Trophoblast cell (in vitro differentiated cells and primary cell): ENCODE results near the gene OSM.

ENCODE experiments used
- DNase-seq, 2 donors: peaks; one replicate each; pipeline ENCODE4 v3.0.0-alpha.2; 2016
- H2AFZ ChIP-seq: 2 replicates; pipeline ENCODE4 v1.6.1; 2013; ENCODE audit warnings: low read length, moderate library complexity, mild to moderate bottlenecking; ENCODE audit not compliant: insufficient read depth, poor library complexity
- H2AK5ac ChIP-seq: 2 replicates; pipeline ENCODE4 v1.6.1; 2013; ENCODE audit warnings: mild to moderate bottlenecking, low read length
- H2BK120ac ChIP-seq: 2 replicates; pipeline ENCODE4 v1.6.1; 2013; ENCODE audit warnings: low read length, mild to moderate bottlenecking, moderate library complexity; ENCODE audit not compliant: insufficient read depth, poor library complexity
- H2BK12ac ChIP-seq: 2 replicates; pipeline ENCODE4 v1.6.1; 2013; ENCODE audit warnings: mild to moderate bottlenecking, low read length, moderate library complexity
- H2BK5ac ChIP-seq: 2 replicates; pipeline ENCODE4 v1.6.1; 2013; ENCODE audit warnings: low read length, low read depth, moderate library complexity, mild to moderate bottlenecking; ENCODE audit not compliant: poor library complexity
- H3K14ac ChIP-seq: 2 replicates; pipeline ENCODE4 v1.6.1; 2013; ENCODE audit warnings: mild to moderate bottlenecking, low read length
- H3K18ac ChIP-seq: 2 replicates; pipeline ENCODE4 v1.6.1; 2013; ENCODE audit warnings: mild to moderate bottlenecking, low read length
- H3K23ac ChIP-seq: 2 replicates; pipeline ENCODE4 v1.6.1; 2013; ENCODE audit warnings: low read length
- H3K27ac ChIP-seq: 2 replicates; pipeline ENCODE4 v1.5.1; 2013; ENCODE audit warnings: low read depth, mild to moderate bottlenecking, inconsistent platforms, low read length, moderate library complexity
- H3K27me3 ChIP-seq: 2 replicates; pipeline ENCODE4 v1.6.1; 2013; ENCODE audit warnings: inconsistent platforms, mild to moderate bottlenecking, low read length, moderate library complexity; ENCODE audit not compliant: insufficient read depth
- H3K36me3 ChIP-seq, 2 experiments: 1 replicate in 1 of 2; 2 replicates in 1 of 2; pipeline ENCODE4 v1.6.1; 2013; ENCODE audit warnings: low read length in 2 of 2, mild to moderate bottlenecking in 2 of 2, moderate library complexity in 1 of 2; ENCODE audit not compliant: insufficient read depth in 2 of 2, control insufficient read depth in 1 of 2
- H3K4ac ChIP-seq: 2 replicates; pipeline ENCODE4 v1.6.1; 2013; ENCODE audit warnings: low read depth, mild to moderate bottlenecking, low read length, moderate library complexity
- H3K4me1 ChIP-seq, 2 experiments: 1 replicate in 1 of 2; 2 replicates in 1 of 2; pipeline ENCODE4 v1.6.1; 2013; ENCODE audit warnings: low read length in 2 of 2, mild to moderate bottlenecking in 2 of 2, moderate library complexity in 1 of 2; ENCODE audit not compliant: insufficient read depth in 2 of 2, control insufficient read depth in 1 of 2
- H3K4me2 ChIP-seq: 2 replicates; pipeline ENCODE4 v1.6.1; 2013; ENCODE audit warnings: inconsistent platforms, mild to moderate bottlenecking, low read length, moderate library complexity
- H3K4me3 ChIP-seq: 2 replicates; pipeline ENCODE4 v1.5.1; 2013; ENCODE audit warnings: mild to moderate bottlenecking, low read depth, low read length, inconsistent platforms
- H3K79me1 ChIP-seq: one replicate; pipeline ENCODE4 v1.6.1; 2013; ENCODE audit warnings: low read length
- H3K79me2 ChIP-seq: 2 replicates; pipeline ENCODE4 v1.6.1; 2013; ENCODE audit warnings: low read length, mild to moderate bottlenecking; ENCODE audit not compliant: control insufficient read depth, insufficient read depth, poor library complexity
- H3K9ac ChIP-seq: 2 replicates; pipeline ENCODE4 v1.6.1; 2013; ENCODE audit warnings: mild to moderate bottlenecking, low read length
- H3K9me3 ChIP-seq: 2 replicates; pipeline ENCODE4 v1.6.1; 2013; ENCODE audit warnings: low read depth, mild to moderate bottlenecking, control low read depth, inconsistent platforms, low read length; ENCODE audit not compliant: insufficient read depth
- H4K12ac ChIP-seq: 2 replicates; pipeline ENCODE4 v1.6.1; 2013; ENCODE audit warnings: low read depth, mild to moderate bottlenecking, low read length, moderate library complexity
- H4K8ac ChIP-seq: 2 replicates; pipeline ENCODE4 v1.6.1; 2013; ENCODE audit warnings: low read depth, mild to moderate bottlenecking, low read length, moderate library complexity
- H4K91ac ChIP-seq: one replicate; pipeline ENCODE4 v1.6.1; 2013; ENCODE audit warnings: low read depth, mild to moderate bottlenecking, low read length, moderate library complexity
- WGBS: extraction: QIAGEN DNeasy Blood & Tissue Kit; methylation state at CpG from one replicate; pipeline ENCODE4 v1.1.7; 2013; ENCODE audit warnings: missing lambda C conversion rate; ENCODE audit not compliant: insufficient read length, insufficient coverage; ENCODE audit errors: extremely low coverage; 5-methylcytosine and 5-hydroxymethylcytosine counted together

OSM gene

DNA sequence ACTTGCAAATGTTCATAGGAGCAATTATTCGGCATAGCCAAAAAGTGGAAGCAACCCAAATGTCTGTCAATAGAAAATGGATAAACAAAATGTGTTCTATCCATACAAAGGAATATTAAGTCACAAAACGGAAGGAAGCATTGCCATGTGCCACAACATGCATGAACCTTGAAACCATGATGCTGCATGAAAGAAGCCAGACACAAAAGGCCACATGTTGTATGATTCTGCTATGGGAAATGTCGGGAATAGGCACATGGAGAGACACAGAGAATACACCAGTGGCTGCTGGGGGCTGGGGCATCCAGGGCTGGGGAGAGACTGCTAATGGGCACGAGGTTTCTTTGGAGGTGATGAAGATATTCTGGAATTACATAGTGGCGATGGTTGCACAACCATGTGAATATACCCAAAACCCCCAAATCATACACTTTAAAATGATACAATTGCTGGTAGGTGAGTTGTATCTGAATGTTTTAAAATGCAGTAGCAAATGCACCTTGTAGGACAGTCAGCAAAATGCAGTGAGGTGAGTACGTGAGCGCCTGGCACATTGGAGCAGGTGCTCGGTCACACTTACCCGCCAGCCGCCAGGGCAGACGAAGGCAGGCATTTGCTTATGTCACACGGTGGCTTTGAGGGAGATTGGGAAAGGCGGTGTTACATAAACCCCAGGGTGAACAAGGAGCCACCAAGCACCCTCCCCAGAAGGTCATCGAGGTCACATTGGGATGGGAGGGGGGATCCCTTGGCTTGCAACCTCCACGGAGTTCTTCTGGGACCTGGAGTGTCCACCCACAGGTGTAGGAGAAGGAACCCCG lies 6.3 kb upstream of the OSM start:
- peaks cover 0 to 2% of the 10 kb centered on the region in 2 experiments for H3K4me1 ChIP-seq
- H3K4ac ChIP-seq = no peak overlapping the region
- no peak overlapping the region for H3K14ac ChIP-seq
- H3K9ac ChIP-seq = no peak overlapping the region
- H4K8ac ChIP-seq = no peak overlapping the region
- no peaks in the 10 kb centered on the region for H3K79me1 ChIP-seq
- no peak overlapping the region for H3K23ac ChIP-seq
- H2BK120ac ChIP-seq = no peak overlapping the region
- no CpG with 5 or more reads among the region's 16 CpGs for WGBS
- no peak overlapping the region for H3K4me3 ChIP-seq
- H2BK5ac ChIP-seq = no peak overlapping the region
- H3K9me3 ChIP-seq = peaks cover 2% of the 10 kb centered on the region
- no peak overlapping the region for H4K12ac ChIP-seq
- H4K91ac ChIP-seq = no peak overlapping the region
- H2AFZ ChIP-seq = no peak overlapping the region
- no peak overlapping the region for H3K27ac ChIP-seq
- H3K36me3 ChIP-seq = no peaks in the 10 kb centered on the region
- no peak overlapping the region for H3K4me2 ChIP-seq
- H3K18ac ChIP-seq = no peak overlapping the region
- H2BK12ac ChIP-seq = no peak overlapping the region
- DNase-seq = peak in 1 of 2 donors; percentile 44
- no peak overlapping the region for H2AK5ac ChIP-seq
- no peaks in the 10 kb centered on the region for H3K79me2 ChIP-seq
- H3K27me3 ChIP-seq = no peaks in the 10 kb centered on the region

GRCh38 chr22:30270832-30271231 lies 4.2 kb upstream of the OSM start:
- Histone ChIP-seq H3K4ac (no peak overlapping the region), H3K27ac (no peak overlapping the region), H3K9ac (no peak overlapping the region), H2AK5ac (no peak overlapping the region), H3K18ac (no peak overlapping the region), H2BK120ac (no peak overlapping the region), H4K8ac (no peak overlapping the region), H3K23ac (no peak overlapping the region), H3K79me2 (no peaks in the 10 kb centered on the region), H3K4me1 (no peaks in the 10 kb centered on the region), H3K14ac (no peak overlapping the region), H4K12ac (no peak overlapping the region), H3K27me3 (no peaks in the 10 kb centered on the region), H4K91ac (no peak overlapping the region), H2BK5ac (no peak overlapping the region), H3K36me3 (no peaks in the 10 kb centered on the region), H3K9me3 (peaks cover 2% of the 10 kb centered on the region), H3K4me2 (no peak overlapping the region), H3K79me1 (no peaks in the 10 kb centered on the region), H2BK12ac (no peak overlapping the region), H3K4me3 (no peak overlapping the region), H2AFZ (no peak overlapping the region)
- no CpG with 5 or more reads among the region's 16 CpGs for WGBS
- DNase-seq = peak; percentile 71 to 74

- H3K9me3 ChIP-seq = peaks cover 2% of the 10 kb centered on the region
- H3K23ac ChIP-seq = no peak overlapping the region
- no peak overlapping the region for H4K91ac ChIP-seq
- WGBS = no CpG with 5 or more reads among the region's 8 CpGs
- no peaks in the 10 kb centered on the region for H3K79me2 ChIP-seq
- peaks cover 0 to under 1% of the 10 kb centered on the region in 2 experiments for H3K4me1 ChIP-seq
- no peak overlapping the region for H3K9ac ChIP-seq
- H3K36me3 ChIP-seq = no peaks in the 10 kb centered on the region
- H4K8ac ChIP-seq = no peak overlapping the region
- no peak overlapping the region for H3K4ac ChIP-seq
- no peak overlapping the region for H2BK12ac ChIP-seq
- no peak overlapping the region for H2BK5ac ChIP-seq
- DNase-seq = no peak
- H2BK120ac ChIP-seq = no peak overlapping the region
- no peak overlapping the region for H4K12ac ChIP-seq
- H2AK5ac ChIP-seq = no peak overlapping the region
- no peaks in the 10 kb centered on the region for H3K79me1 ChIP-seq
- no peak overlapping the region for H3K27ac ChIP-seq
- H3K14ac ChIP-seq = no peak overlapping the region
- no peak overlapping the region for H3K18ac ChIP-seq
- no peaks in the 10 kb centered on the region for H3K27me3 ChIP-seq
- no peak overlapping the region for H3K4me2 ChIP-seq
- H2AFZ ChIP-seq = no peak overlapping the region
- no peak overlapping the region for H3K4me3 ChIP-seq
These were observed 1.7 kb upstream of the OSM start for GRCh38 chr22:30268331-30268730.

- Histone ChIP-seq H4K91ac (no peak overlapping the region), H3K14ac (no peak overlapping the region), H3K18ac (no peak overlapping the region), H2BK5ac (no peak overlapping the region), H3K79me1 (no peaks in the 10 kb centered on the region), H3K4me2 (no peak overlapping the region), H2BK120ac (no peak overlapping the region), H4K12ac (no peak overlapping the region), H3K27me3 (no peaks in the 10 kb centered on the region), H4K8ac (no peak overlapping the region), H3K4me3 (no peak overlapping the region), H3K27ac (no peak overlapping the region), H3K23ac (no peak overlapping the region), H3K4ac (no peak overlapping the region), H2AK5ac (no peak overlapping the region), H3K79me2 (no peaks in the 10 kb centered on the region), H3K9ac (no peak overlapping the region), H3K36me3 (no peaks in the 10 kb centered on the region), H3K4me1 (peaks cover 3 to 5% of the 10 kb centered on the region in 2 experiments), H2AFZ (no peak overlapping the region), H3K9me3 (peaks cover 2% of the 10 kb centered on the region), H2BK12ac (no peak overlapping the region)
- no peak for DNase-seq
- no CpG with 5 or more reads among the region's 14 CpGs for WGBS
These were observed 991 bp upstream of the OSM start for GRCh38 chr22:30267382-30268302.
